ENCODE results near the gene TBKBP1. TPM values are rescaled to one million over a fixed set of nuclear protein-coding genes. Genes with fewer than 3 reads are reported as not detected.

Gene TBKBP1
- total and polyA plus RNA-seq, 2 donors (not counting 3 experiments of a cell fraction or from before 2014, with no cell fraction given) = 7.0 to 11.7 TPM

DNA sequence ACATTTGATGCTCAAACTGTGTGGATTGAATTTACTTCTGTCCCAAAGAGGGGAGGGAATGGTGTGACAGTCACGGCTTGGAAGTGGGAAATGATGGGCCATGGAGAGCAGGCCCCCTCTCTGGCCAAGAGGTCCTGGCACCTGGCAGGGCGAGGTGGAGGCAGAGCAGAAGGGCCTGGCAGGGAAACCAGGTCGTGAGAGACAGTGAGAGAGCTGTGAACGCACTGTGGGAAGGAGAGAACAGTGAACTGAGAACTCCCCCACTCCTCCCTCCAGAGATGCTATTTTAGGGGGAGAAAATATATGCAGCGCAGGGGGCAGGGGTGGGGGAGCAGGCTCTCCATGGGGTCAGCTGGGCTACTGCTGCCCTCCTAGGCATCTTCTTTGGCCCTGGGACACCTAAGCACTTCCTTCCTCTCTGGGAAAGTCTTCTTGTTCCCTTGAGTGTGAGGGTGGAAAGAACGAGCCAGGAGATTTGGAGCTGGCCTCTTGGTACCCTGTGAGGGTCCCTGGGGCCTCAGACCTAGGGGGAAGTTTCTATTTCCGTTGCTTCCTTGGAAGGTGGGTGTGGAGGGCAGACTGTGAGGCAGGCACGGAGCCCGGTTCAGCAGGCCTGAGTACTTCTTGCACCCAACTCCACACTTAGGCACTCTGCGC is 21.8 kb downstream of the TBKBP1 start:
- TF ChIP-seq, protein P1, sequence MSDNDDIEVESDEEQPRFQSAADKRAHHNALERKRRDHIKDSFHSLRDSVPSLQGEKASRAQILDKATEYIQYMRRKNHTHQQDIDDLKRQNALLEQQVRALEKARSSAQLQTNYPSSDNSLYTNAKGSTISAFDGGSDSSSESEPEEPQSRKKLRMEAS (IDR thresholded peaks at IDR 0.05; ENCODE audit: insufficient read depth, insufficient read length) = no peak
- TF ChIP-seq GATA2 (IDR thresholded peaks at IDR 0.05; ENCODE audit: insufficient read depth, insufficient read length, low read depth, low read length) = no peak
- peaks cover 26% of the 10 kb centered on the region in 2 experiments for H3K27me3 ChIP-seq (ENCODE audit: control insufficient read depth in 2 of 2, insufficient read depth in 2 of 2, low read length in 2 of 2)
- no peak for DNase-seq (ENCODE audit: low read depth, low spot score)
- H3K9me3 ChIP-seq (replicated peaks; ENCODE audit: control insufficient read depth, insufficient read depth, low read length) = no peaks in the 10 kb centered on the region
- no peak overlapping the region for H3K27ac ChIP-seq (ENCODE audit: insufficient read depth, low read depth, low read length)
- no peaks in the 10 kb centered on the region for H3K79me2 ChIP-seq (ENCODE audit: control insufficient read depth, insufficient read depth, low read length)
- BruUV-seq (replicated peaks) = no TSS peak
- H3K9me1 ChIP-seq (replicated peaks; ENCODE audit: control insufficient read depth, extremely low read depth, insufficient read depth, low read length) = no peaks in the 10 kb centered on the region
- H3K4me3 ChIP-seq (replicated peaks in 1 of 3; ENCODE audit: insufficient read depth in 1 of 3, low read depth in 1 of 3, low read length in 3 of 3) = no peak overlapping the region
- no peaks in the 10 kb centered on the region for H4K20me1 ChIP-seq (replicated peaks; ENCODE audit: control insufficient read depth, extremely low read depth, insufficient read depth, low read length)
- no peak overlapping the region for H2AFZ ChIP-seq (ENCODE audit: low read depth, low read length)
- ChIA-PET CTCF (no interaction called here), POLR2A (no interaction called here)
- no peak for FAIRE-seq
- peaks cover 0 to 3% of the 10 kb centered on the region in 2 experiments for H3K36me3 ChIP-seq (ENCODE audit: control insufficient read depth in 2 of 2, extremely low read depth in 1 of 2, insufficient read depth in 2 of 2, low read length in 2 of 2)
- intact Hi-C loops (cut with micrococcal nuclease) = no loop called here
- H3K4me1 ChIP-seq (ENCODE audit: control insufficient read depth, extremely low read depth, insufficient read depth, low read length) = no peaks in the 10 kb centered on the region
- dilution Hi-C loops (cut with MboI; ENCODE audit: extremely low pct_ligation_motif_present, low sequenced_read_pairs) = no loop called here
- no peak overlapping the region for H3K4me2 ChIP-seq (ENCODE audit: insufficient read depth, low read length)
- H3K9ac ChIP-seq (replicated peaks; ENCODE audit: extremely low read depth, insufficient read depth, low read length) = no peak overlapping the region

DNA sequence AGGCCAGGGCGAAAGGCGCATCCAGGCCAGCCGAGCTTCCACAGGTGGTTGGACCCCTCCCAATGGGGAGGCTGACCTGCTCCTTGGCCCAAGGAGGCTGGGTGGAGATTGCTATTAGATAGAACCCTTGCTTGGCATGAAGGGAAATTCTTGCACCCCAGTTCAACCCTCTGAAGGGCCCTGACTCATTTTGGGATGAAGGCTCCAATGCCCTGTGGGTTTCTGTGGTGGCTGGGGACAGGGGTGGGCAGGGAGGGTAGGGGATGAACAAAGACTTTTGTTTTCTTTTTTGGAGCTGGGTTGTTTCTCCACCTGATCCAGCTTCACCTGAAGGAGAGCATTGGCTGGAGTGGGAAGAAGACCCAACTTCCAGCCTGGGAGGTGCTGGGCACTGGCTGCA is 22.4 kb downstream of the TBKBP1 start:
- Histone ChIP-seq H3K27me3 (ENCODE audit: control insufficient read depth in 2 of 2, insufficient read depth in 2 of 2, low read length in 2 of 2) (peaks cover 27 to 31% of the 10 kb centered on the region in 2 experiments), H4K20me1 (replicated peaks; ENCODE audit: control insufficient read depth, extremely low read depth, insufficient read depth, low read length) (no peaks in the 10 kb centered on the region), H3K36me3 (ENCODE audit: control insufficient read depth in 2 of 2, extremely low read depth in 1 of 2, insufficient read depth in 2 of 2, low read length in 2 of 2) (no peaks in the 10 kb centered on the region), H3K9me3 (replicated peaks; ENCODE audit: control insufficient read depth, insufficient read depth, low read length) (no peaks in the 10 kb centered on the region), H3K27ac (ENCODE audit: insufficient read depth, low read depth, low read length) (no peak overlapping the region), H3K4me1 (ENCODE audit: control insufficient read depth, extremely low read depth, insufficient read depth, low read length) (no peaks in the 10 kb centered on the region), H3K4me2 (ENCODE audit: insufficient read depth, low read length) (no peak overlapping the region), H3K4me3 (replicated peaks in 1 of 3; ENCODE audit: insufficient read depth in 1 of 3, low read depth in 1 of 3, low read length in 3 of 3) (no peak overlapping the region), H3K9ac (replicated peaks; ENCODE audit: extremely low read depth, insufficient read depth, low read length) (no peak overlapping the region), H3K79me2 (ENCODE audit: control insufficient read depth, insufficient read depth, low read length) (no peaks in the 10 kb centered on the region), H3K9me1 (replicated peaks; ENCODE audit: control insufficient read depth, extremely low read depth, insufficient read depth, low read length) (no peaks in the 10 kb centered on the region), H2AFZ (ENCODE audit: low read depth, low read length) (no peak overlapping the region)
- ChIA-PET POLR2A (no interaction called here), CTCF (no interaction called here)
- TF ChIP-seq EZH2 (IDR thresholded peaks at IDR 0.05; ENCODE audit: borderline replicate concordance, low read depth, low read length, severe bottlenecking) = no peak
- TF ChIP-seq POLR2A (IDR thresholded peaks at IDR 0.05; ENCODE audit: low read depth, low read length) = no peak
- TF ChIP-seq, protein P1 (IDR thresholded peaks at IDR 0.05; ENCODE audit: insufficient read depth, insufficient read length) = no peak
- TF ChIP-seq GATA2 (IDR thresholded peaks at IDR 0.05; ENCODE audit: insufficient read depth, insufficient read length, low read depth, low read length) = no peak
- no peak for TF ChIP-seq FOS (IDR thresholded peaks at IDR 0.05; ENCODE audit: borderline replicate concordance, insufficient read depth, low read length)
- TF ChIP-seq, protein P2, sequence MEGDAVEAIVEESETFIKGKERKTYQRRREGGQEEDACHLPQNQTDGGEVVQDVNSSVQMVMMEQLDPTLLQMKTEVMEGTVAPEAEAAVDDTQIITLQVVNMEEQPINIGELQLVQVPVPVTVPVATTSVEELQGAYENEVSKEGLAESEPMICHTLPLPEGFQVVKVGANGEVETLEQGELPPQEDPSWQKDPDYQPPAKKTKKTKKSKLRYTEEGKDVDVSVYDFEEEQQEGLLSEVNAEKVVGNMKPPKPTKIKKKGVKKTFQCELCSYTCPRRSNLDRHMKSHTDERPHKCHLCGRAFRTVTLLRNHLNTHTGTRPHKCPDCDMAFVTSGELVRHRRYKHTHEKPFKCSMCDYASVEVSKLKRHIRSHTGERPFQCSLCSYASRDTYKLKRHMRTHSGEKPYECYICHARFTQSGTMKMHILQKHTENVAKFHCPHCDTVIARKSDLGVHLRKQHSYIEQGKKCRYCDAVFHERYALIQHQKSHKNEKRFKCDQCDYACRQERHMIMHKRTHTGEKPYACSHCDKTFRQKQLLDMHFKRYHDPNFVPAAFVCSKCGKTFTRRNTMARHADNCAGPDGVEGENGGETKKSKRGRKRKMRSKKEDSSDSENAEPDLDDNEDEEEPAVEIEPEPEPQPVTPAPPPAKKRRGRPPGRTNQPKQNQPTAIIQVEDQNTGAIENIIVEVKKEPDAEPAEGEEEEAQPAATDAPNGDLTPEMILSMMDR (IDR thresholded peaks at IDR 0.05; ENCODE audit: extremely low read depth in 1 of 2, insufficient read depth in 1 of 2, low read depth in 1 of 2, low read length in 2 of 2) = no peak
- TF ChIP-seq JUN (IDR thresholded peaks at IDR 0.05; ENCODE audit: borderline replicate concordance, insufficient read depth, insufficient read length, low read depth) = no peak
- TF ChIP-seq MYC (IDR thresholded peaks at IDR 0.05; ENCODE audit: low read depth, low read length) = no peak
- TF ChIP-seq POLR2AphosphoS5 (IDR thresholded peaks at IDR 0.05; ENCODE audit: insufficient read depth, low read depth, low read length) = no peak
- dilution Hi-C loops (cut with MboI; ENCODE audit: extremely low pct_ligation_motif_present, low sequenced_read_pairs) = no loop called here
- DNase-seq (ENCODE audit: low read depth, low spot score) = no peak
- intact Hi-C loops (cut with micrococcal nuclease) = no loop called here
- no peak for FAIRE-seq
- no TSS peak for BruUV-seq (replicated peaks)
